Loucy (cell line): Measurements from ENCODE around the gene MALT1.
A peak's percentile ranks its signal among the peaks of the same experiment; 100 is the strongest.

ENCODE experiments used
- EZH2phosphoT487 ChIP-seq: fragments of 200-600 bp; IDR thresholded peaks from 2 replicates; pipeline ENCODE4 v1.6.1; 2018; ENCODE audit warnings: antibody characterized with exemption, mild to moderate bottlenecking, moderate library complexity, borderline replicate concordance
- TF ChIP-seq, protein P1 (sequence below): fragments of 200-600 bp; sonication (generic); conservative IDR thresholded peaks from 2 replicates; pipeline ENCODE4 v1.5.1; 2014; ENCODE audit warnings: mild to moderate bottlenecking, antibody characterized with exemption, low read length

DNA sequence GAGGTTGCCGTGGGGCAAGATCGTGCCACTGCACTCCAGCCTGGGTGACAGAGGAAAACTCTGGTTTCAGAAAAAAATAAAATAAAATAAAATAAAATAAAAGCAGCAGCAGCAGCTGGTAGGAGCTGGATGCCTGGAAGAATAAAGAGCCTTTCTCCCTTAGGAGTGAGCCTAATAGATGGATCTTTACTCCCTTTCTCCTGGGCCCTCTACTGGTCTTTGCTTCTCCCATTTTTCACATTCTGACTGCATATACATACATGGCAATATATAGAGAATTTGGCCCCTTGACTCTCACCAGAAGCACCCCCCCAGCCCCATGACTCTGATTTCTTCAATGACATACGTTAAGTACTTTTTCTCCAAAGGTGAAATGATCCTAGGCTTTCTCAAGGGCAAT is 9.8 kb upstream of the MALT1 start:
- TF ChIP-seq, protein P1, sequence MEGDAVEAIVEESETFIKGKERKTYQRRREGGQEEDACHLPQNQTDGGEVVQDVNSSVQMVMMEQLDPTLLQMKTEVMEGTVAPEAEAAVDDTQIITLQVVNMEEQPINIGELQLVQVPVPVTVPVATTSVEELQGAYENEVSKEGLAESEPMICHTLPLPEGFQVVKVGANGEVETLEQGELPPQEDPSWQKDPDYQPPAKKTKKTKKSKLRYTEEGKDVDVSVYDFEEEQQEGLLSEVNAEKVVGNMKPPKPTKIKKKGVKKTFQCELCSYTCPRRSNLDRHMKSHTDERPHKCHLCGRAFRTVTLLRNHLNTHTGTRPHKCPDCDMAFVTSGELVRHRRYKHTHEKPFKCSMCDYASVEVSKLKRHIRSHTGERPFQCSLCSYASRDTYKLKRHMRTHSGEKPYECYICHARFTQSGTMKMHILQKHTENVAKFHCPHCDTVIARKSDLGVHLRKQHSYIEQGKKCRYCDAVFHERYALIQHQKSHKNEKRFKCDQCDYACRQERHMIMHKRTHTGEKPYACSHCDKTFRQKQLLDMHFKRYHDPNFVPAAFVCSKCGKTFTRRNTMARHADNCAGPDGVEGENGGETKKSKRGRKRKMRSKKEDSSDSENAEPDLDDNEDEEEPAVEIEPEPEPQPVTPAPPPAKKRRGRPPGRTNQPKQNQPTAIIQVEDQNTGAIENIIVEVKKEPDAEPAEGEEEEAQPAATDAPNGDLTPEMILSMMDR = peak; percentile 18; the same call in 1 of the 2 replicates
- TF ChIP-seq EZH2phosphoT487 = no peak
